OCI-LY1 (cell line): ENCODE results near the gene MAMDC2.

Experiments used
- EZH2 ChIP-seq: fragments of 200-600 bp; sonication (generic), shearing (Covaris generic); IDR thresholded peaks from 2 replicates; pipeline ENCODE4 v1.8.0; 2017; ENCODE audit warnings: borderline replicate concordance, mixed run types, mild to moderate bottlenecking, antibody characterized with exemption, low read length, moderate library complexity, mixed read lengths
- TF ChIP-seq, protein P1 (sequence below): fragments of 200-600 bp; sonication (generic), shearing (Covaris generic); IDR thresholded peaks from 2 replicates; pipeline ENCODE4 v1.5.1; 2017; ENCODE audit warnings: mild to moderate bottlenecking, antibody characterized with exemption, low read length, moderate library complexity, mixed read lengths

- TF ChIP-seq, protein P1, sequence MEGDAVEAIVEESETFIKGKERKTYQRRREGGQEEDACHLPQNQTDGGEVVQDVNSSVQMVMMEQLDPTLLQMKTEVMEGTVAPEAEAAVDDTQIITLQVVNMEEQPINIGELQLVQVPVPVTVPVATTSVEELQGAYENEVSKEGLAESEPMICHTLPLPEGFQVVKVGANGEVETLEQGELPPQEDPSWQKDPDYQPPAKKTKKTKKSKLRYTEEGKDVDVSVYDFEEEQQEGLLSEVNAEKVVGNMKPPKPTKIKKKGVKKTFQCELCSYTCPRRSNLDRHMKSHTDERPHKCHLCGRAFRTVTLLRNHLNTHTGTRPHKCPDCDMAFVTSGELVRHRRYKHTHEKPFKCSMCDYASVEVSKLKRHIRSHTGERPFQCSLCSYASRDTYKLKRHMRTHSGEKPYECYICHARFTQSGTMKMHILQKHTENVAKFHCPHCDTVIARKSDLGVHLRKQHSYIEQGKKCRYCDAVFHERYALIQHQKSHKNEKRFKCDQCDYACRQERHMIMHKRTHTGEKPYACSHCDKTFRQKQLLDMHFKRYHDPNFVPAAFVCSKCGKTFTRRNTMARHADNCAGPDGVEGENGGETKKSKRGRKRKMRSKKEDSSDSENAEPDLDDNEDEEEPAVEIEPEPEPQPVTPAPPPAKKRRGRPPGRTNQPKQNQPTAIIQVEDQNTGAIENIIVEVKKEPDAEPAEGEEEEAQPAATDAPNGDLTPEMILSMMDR, result no peak
- TF ChIP-seq EZH2, result no peak
Observed at GRCh38 chr9:70134360-70134759, 90.7 kb downstream of the MAMDC2 start.
